HG02852 (cell line): ENCODE results near the gene CABP2.
"Not testable (repeated sequence)": the region's sequence is repeated elsewhere in the genome, so short reads cannot be mapped to it uniquely, and the experiment has no call there.

Source experiments
- ATAC-seq: cut with Tn5 transposase; IDR thresholded peaks from one replicate; pipeline ENCODE4 v1.9.1; 2021; ENCODE audit warnings: mild to moderate bottlenecking, moderate library complexity; ENCODE audit not compliant: unreplicated experiment

Gene CABP2

DNA sequence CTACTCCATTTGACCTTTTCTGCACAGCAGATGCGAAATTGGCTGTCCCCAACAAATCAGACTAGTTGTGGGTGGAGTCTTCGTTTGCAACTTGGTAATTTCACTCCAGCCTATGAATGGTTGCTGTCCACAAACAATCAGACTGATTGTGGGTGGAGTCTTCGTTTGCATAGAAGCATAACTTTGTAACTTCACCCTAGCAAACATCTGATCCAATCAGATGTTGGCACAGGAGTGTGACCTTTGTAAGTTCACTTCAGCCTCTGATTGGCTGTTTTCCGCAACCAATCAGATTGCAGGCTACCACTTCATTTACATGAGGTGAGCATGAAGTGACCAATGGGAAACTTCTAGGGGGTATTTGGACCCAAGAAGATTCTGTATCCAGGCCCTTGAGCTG, 16.3 kb upstream of the CABP2 start:
- no peak for ATAC-seq

DNA sequence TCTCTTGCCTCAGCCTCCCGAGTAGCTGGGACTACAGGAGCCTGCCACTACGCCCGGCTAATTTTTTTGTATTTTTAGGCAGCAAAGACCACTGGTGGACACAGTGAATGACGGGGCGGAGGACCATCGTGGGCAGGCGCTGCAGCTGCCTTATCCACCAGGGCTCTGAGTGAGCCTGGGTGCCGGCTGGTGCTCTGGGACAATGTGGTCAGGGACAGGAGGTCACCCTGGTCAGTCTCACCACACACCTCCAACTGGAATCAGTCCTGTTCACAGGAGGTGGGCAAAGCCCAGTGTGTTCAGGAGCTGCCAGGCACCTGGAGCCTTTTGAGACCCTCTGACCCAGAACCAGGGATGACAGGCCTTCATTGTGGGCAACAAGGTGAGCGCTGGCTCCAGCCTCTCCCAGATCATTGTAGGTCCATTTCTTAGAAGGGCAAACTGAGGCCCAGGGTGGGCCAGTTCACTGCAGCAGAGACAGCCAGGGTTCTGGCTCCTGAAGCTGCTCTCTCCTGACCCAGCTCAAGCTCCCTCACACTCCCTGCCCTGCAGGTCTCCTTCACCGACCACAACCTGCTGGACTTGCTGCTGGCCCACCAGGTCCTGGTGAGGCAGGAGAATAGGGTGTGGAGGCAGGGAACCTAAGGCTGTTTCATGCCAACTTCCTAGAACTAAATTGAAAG, 15.7 kb upstream of the CABP2 start:
- no peak for ATAC-seq

GRCh38 chr11:67538306-67538705, 15.1 kb upstream of the CABP2 start:
- no peak for ATAC-seq

DNA sequence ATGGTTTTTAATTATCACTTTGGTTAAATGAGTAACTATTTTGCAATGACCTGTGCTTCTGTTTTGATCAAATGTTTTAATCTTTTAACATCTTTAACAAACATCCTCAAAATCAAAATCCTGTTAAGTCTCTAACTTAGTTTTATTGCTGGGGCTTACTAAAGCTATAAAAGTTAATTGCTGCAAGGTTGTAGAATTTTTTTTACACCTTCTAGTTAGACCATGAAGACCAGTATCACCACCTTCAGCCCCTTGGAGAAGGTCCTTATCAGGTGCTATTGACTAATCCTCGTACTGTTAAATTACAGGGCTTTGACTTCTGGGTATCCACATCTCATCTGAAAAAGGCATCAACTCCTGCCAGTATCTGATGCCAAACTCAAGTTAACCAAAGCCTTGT, 12.3 kb upstream of the CABP2 start:
- no peak for ATAC-seq

DNA sequence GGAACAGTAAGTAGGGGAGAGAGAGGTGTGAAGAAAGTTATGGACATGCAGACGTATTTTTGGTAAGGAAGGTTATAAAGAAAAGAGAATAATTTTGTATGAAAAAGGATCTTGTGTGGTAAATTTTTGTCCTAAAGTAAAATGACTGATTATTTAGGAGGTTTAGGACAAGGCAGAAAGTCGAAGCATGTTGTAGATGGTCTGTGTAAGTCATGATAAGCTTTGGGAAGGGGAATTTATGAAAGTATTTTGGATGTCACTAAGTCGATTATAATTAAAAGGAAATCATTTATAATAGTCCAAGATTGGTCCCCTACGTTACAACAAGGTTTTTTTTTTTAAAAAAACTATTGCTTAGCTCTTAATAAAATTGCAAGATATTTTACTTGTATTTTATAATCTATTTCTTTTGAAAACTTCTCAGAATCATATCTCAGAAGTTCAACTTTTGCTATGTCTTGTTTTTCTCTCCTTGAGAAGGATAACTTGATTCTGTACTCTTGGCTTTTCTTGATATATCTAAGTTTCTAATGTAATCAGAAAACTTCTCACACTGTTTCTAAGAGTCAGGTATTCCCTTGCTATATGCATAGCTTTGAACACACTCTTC, 10.9 kb upstream of the CABP2 start:
- ATAC-seq = no peak

DNA sequence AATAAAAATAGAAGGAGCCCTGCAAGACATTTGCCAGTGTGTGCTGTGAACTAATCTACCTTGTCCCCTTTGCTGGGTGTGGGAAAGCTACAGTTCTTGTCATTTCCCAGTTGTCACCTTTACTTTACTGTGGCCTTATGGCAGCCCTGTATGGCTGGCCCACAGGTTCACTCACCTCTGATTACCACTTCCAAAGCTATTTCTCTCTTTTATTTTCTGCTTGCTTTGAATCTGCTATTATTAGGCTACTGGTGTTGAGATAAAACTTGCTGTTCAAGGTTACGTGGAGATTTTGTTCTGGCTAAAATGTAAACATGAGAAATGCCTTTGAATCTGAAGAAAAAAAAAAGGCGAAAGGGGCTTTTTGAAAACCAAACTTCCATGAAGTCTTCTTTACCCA, 9.6 kb upstream of the CABP2 start:
- no peak for ATAC-seq

DNA sequence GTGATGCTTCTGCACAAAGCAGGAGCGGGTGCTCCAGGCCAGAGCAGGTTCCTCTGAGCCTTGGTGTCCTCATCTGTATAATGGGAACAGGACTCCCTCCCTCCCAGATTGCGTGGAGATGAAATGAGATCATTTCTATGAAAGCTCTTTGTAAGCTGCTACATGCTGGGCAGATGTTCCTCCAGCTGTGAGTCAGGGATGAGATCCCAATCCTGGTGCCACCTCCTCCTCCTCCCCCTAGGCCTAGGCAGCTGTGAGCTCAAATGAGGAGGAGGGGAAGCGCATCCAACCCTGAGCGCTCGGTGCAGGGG, 7.0 kb upstream of the CABP2 start:
- no peak for ATAC-seq

DNA sequence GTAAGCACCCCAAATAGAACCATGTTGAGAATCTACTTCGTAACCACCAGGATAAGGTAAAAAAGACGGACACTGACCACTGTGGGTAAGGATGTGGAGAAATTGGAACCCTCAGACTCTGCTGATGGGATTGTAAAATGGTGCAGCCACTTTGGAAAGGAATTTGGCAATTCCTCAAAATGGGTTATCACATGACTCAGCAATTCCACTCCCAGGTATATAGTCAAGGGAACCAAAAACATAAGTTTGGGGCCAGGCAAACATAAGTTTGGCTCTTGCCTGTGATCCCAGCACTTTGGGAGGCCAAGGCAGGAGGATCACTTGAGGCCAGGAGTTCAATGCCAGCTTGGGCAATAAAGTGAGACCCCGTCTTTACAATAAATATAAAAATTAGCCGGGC, 5.1 kb upstream of the CABP2 start:
- ATAC-seq = no peak

DNA sequence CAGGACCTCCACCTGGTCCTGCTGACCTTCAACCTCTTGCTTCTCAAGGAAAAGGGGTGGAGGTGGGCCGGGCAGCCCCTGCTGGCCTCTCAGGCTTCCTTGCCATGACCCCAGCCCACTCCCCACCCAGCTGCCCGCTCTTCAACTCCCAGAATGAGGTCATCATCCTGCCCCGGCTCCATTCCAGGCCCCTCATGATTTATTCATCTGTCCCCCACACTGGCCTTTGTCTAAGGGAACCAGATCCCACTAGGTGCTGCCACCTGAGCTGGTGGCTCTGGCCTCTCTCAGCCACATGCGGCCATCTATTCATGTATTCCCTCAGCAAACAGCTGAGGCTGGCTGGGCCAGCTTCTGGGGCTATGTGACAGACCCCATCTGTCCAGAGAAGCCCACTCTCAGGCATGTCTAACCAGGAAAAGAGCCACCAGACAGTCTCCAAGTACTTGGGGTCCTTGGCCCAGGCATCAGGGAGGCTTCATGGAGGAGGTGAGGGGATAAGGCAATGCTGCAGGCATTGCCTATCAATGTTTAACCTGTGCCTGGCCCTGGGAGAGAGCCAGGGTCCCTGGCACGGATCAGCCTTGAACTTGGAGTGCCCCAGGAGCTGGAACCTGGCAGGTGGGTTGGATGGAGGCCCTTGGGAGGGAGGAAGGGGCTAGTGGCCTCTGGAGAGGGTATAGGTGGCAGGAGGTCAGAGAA, 2.2 kb upstream of the CABP2 start:
- ATAC-seq = no peak

- no peak for ATAC-seq
Observed at GRCh38 chr11:67524480-67524808, 1.2 kb upstream of the CABP2 start.

GRCh38 chr11:67523556-67524479, 572 bp upstream of the CABP2 start:
- ATAC-seq = no peak

DNA sequence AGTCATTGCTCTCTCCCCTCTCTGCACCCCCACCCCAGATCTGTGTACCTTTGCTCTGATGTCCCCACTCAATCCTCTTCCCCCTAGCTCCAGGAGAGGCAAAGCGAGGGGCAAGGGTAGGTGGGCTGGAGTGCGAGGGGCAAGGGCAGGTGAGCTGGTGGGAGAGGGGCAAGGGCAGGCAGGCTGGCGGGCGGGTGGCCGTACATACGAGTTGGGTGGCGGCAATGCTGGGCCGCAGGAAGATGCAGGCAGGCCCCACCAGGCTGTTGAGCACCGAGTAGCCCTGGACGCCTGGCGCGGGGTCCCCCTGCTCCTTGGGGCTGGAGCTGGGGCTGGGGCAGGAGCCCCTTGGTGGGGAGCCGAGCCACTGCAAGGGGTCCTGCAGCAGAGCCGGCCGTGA, 908 bp downstream of the CABP2 start:
- ATAC-seq = no peak

GRCh38 chr11:67521924-67522323, 1.3 kb downstream of the CABP2 start:
- ATAC-seq = no peak

DNA sequence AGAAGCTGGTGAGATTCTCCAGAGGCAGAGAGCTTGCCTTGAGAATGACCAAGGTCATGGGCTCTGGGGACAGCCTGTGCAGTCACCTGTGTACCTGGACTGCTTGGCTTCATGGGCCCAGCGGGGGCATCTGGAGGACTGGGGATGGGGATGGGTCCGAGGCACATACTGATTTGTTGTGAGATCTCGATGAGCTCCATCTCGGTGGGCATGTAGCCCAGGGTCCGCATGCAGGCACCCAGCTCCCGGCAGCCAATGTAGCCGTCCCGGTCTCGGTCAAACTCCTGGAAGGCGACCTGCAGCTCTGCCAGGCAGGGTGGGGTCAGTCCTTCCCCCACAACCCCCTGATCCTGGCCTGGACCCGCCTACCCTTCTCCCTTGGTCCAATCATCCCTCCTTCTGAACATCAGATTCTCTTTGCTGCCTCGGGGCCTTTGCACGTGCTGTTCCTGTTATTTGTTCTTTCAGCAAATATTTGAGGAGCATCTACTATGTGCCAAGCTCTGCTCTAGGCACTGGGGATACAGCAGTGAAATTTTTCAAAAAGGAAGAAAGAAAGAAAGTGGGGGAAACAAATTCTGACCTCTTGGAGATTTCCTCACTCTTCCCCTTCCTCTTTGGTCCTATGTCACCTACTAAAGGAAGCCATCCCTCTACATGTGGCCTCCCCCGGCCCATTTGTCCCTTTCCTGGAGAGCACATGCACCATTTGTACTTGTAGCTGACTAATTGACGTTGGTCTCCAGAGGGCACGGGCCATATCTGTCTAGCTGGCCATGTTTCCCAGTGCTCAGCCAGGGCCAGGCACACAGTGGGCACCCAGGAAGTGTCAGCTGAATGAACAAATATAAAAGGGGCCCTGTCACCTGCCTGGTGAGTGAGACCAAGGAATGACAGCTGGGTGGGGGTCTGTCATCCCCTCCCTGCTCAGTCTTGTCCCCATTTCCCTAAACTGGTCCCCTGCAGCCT, 2.1 kb downstream of the CABP2 start:
- ATAC-seq = no peak

GRCh38 chr11:67519726-67520125, 3.5 kb downstream of the CABP2 start:
- no peak for ATAC-seq

DNA sequence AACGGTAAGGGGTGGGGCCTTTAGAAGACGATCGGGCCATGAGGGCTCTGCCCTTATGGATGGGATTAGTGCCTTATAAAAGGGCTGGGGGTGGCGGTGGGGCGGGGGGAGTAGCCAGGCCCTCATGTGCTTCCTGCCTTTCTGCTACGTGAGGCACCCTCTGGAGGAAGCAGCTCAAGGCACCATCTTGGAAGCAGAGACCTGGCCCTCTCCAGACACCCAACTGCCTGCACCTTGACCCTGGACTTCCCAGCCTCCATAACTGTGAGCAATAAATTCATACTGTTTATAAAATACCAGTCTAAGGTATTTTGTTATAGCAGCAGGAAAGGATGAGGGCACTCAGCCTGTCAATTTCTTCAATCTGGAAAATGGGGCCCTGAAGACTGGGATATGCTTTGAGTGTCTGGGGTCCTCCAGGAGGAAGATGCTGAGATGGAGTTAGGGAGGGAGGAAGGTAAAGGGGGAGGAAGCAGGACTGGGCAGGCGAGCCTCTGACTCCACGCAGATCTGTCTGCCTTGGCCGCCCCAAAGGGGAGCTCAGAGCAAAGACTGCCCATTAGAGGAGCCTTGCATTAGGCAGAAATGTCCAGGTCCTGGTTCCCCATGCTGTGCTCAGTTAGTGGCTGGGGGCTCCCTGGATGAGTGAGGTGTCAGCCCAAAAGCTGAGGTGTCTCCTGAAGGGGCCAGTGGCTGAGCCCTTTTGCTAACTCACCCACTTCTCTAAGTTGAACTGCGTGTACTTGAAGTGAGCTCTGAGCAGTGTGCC, 5.3 kb downstream of the CABP2 start:
- ATAC-seq = no peak

- no peak for ATAC-seq
Observed at GRCh38 chr11:67516806-67517205, 6.4 kb downstream of the CABP2 start.

DNA sequence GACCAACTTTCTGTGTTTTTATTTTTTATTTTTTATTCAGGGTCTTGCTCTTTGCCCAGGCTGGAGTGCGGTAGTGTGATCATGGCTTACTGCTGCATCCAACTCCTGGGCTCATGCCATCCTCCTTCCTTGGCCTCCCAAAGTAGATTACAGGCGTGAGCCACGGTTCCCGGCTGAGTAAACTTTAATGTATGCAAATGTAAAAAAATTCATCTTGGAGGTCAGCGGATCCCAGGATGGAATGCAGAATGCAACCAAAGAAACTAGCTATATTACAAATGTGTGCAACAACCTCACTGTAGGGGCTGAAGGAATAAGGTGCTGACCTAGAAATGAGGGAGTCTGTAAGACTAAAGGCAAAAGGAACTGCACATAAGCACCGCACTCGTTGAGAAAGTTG, 9.1 kb downstream of the CABP2 start:
- ATAC-seq = no peak

- ATAC-seq = not testable (repeated sequence)
Observed at GRCh38 chr11:67511558-67511957, 11.7 kb downstream of the CABP2 start.

GRCh38 chr11:67510023-67510345, 13.3 kb downstream of the CABP2 start:
- ATAC-seq = no peak
